HCT116 (cell line): Measurements from ENCODE around the gene HBA1. TPM values are rescaled to one million over a fixed set of nuclear protein-coding genes. Genes with fewer than 3 reads are reported as not detected.

ENCODE experiments used
- ATAC-seq: fragments of 200-7000 bp; cut with Tn5 transposase; 2 replicates; pipeline ENCODE4 v1.9.1; 2020; ENCODE audit warnings: mild to moderate bottlenecking, moderate library complexity
- BruUV-seq: library from RNA; stranded (reverse); fragments of 400-500 nt; replicated peaks from 2 replicates; lab custom pipeline; 2021; lab: Mats Ljungman, UMichigan
- CTCF ChIA-PET: fragments of 300-600 bp; sonication (Branson Sonifier 250); formaldehyde crosslinking; loops from one replicate; lab custom pipeline; 2021; ENCODE audit warnings: antibody characterized with exemption; lab: Charles Lee
- POLR2A ChIA-PET: fragments of 300-600, 350-600 bp; sonication (Branson Sonifier 250); formaldehyde crosslinking; loops from one replicate; lab custom pipeline; 2021; ENCODE audit warnings: antibody characterized with exemption; lab: Charles Lee
- RAD21 ChIA-PET, 2 experiments: fragments of 300-600 bp; sonication (Branson Sonifier 250); formaldehyde crosslinking; loops; one replicate each; lab custom pipeline; 2023; ENCODE audit warnings: low total read pairs in 2 of 2; ENCODE audit not compliant: uncharacterized antibody in 2 of 2, unreplicated experiment in 2 of 2, low non-redundant PET in 1 of 2; lab: Charles Lee
- DNase-seq: peaks from one replicate; pipeline ENCODE4 v3.0.0-alpha.2; 2010; ENCODE audit warnings: low read depth, low spot score
- H2AFZ ChIP-seq: fragments of 200-600 bp; shearing (Covaris generic), sonication (generic); 2 replicates; pipeline ENCODE4 v1.6.1; 2017; ENCODE audit warnings: low read depth, mixed run types, mixed read lengths, antibody characterized with exemption, low read length; ENCODE audit not compliant: poor library complexity, severe bottlenecking
- H3K27ac ChIP-seq: 2 replicates; pipeline ENCODE4 v1.5.1; 2012; ENCODE audit warnings: low read depth, low read length
- H3K27me3 ChIP-seq: fragments of 200-600 bp; sonication (generic); 2 replicates; pipeline ENCODE4 v1.6.1; 2016; ENCODE audit warnings: mixed run types, low read length, mixed read lengths; ENCODE audit not compliant: insufficient read depth
- H3K36me3 ChIP-seq, 2 experiments: fragments of 200-500 bp in 1 of 2; fragments of 200-600 bp in 1 of 2; sonication (Bioruptor generic) in 1 of 2; sonication (generic) in 1 of 2; 2 replicates each; pipeline versions ENCODE4 v1.5.1 to v1.6.1; 2014 to 2016; ENCODE audit warnings: low read length in 2 of 2, inconsistent platforms in 1 of 2, mixed read lengths in 1 of 2, mixed run types in 1 of 2; ENCODE audit not compliant: insufficient read depth in 2 of 2, control insufficient read depth in 1 of 2
- H3K4me1 ChIP-seq, 2 experiments: fragments of 200-600 bp in 1 of 2; sonication (generic) in 1 of 2; 2 replicates each; pipeline versions ENCODE4 v1.5.1 to v1.6.1; 2012 to 2017; ENCODE audit warnings: low read length in 2 of 2, inconsistent platforms in 1 of 2, mild to moderate bottlenecking in 1 of 2, mixed read lengths in 1 of 2, mixed run types in 1 of 2, moderate library complexity in 1 of 2; ENCODE audit not compliant: insufficient read depth in 2 of 2, control insufficient read depth in 1 of 2
- H3K4me2 ChIP-seq: fragments of 200-600 bp; sonication (generic); 2 replicates; pipeline ENCODE4 v1.6.1; 2017; ENCODE audit warnings: mixed run types, low read length, mixed read lengths
- H3K4me3 ChIP-seq, 2 experiments: fragments of 200-600 bp in 1 of 2; sonication (generic) in 1 of 2; replicated peaks in 1 of 2; 2 replicates each; pipeline ENCODE4 v1.5.1; 2011 to 2016; ENCODE audit warnings: low read length in 2 of 2, control low read depth in 1 of 2, low read depth in 1 of 2, mild to moderate bottlenecking in 1 of 2, mixed read lengths in 1 of 2, mixed run types in 1 of 2
- H3K79me2 ChIP-seq: fragments of 200-600 bp; sonication (generic); 2 replicates; pipeline ENCODE4 v1.6.1; 2017; ENCODE audit warnings: mild to moderate bottlenecking, mixed run types, low read length, moderate library complexity, mixed read lengths; ENCODE audit not compliant: insufficient read depth
- H3K9ac ChIP-seq: fragments of 200-600 bp; sonication (generic); 2 replicates; pipeline ENCODE4 v1.6.1; 2016; ENCODE audit warnings: low read length, mixed read lengths
- H3K9me2 ChIP-seq: fragments of 200-600 bp; sonication (generic), shearing (Covaris generic); 2 replicates; pipeline ENCODE4 v1.6.1; 2017; ENCODE audit warnings: mixed run types, mild to moderate bottlenecking, moderate library complexity; ENCODE audit not compliant: insufficient read depth
- H3K9me3 ChIP-seq, 2 experiments: fragments of 200-500 bp in 1 of 2; fragments of 200-600 bp in 1 of 2; sonication (Bioruptor generic) in 1 of 2; sonication (generic) in 1 of 2; 2 replicates each; pipeline ENCODE4 v1.6.1; 2014 to 2017; ENCODE audit warnings: low read length in 2 of 2, mixed read lengths in 2 of 2, inconsistent platforms in 1 of 2, low read depth in 1 of 2, mild to moderate bottlenecking in 1 of 2, mixed run types in 1 of 2, moderate library complexity in 1 of 2; ENCODE audit not compliant: control insufficient read depth in 1 of 2, insufficient read depth in 1 of 2
- H4K20me1 ChIP-seq: fragments of 200-600 bp; sonication (generic), shearing (Covaris generic); 2 replicates; pipeline ENCODE4 v1.6.1; 2017; ENCODE audit warnings: mixed run types, mild to moderate bottlenecking, moderate library complexity; ENCODE audit not compliant: insufficient read depth
- ATF3 ChIP-seq: IDR thresholded peaks from 2 replicates; pipeline ENCODE4 v1.6.1; 2012
- CBX3 ChIP-seq: IDR thresholded peaks from 2 replicates; pipeline ENCODE4 v1.6.1; 2012; ENCODE audit warnings: low read depth
- CTCF ChIP-seq, 3 experiments: fragments of 200-600 bp in 1 of 3; sonication (generic) in 1 of 3; IDR thresholded peaks in 2 of 3; conservative IDR thresholded peaks in 1 of 3; 2 replicates each; pipeline ENCODE4 v1.5.1; 2012 to 2017; ENCODE audit warnings: low read depth in 2 of 3, low read length in 2 of 3, antibody characterized with exemption in 1 of 3, borderline replicate concordance in 1 of 3, control low read depth in 1 of 3, mild to moderate bottlenecking in 1 of 3, mixed read lengths in 1 of 3, mixed run types in 1 of 3, moderate library complexity in 1 of 3; ENCODE audit not compliant: insufficient read depth in 1 of 3
- ELF1 ChIP-seq: IDR thresholded peaks from 2 replicates; pipeline ENCODE4 v1.6.1; 2012; ENCODE audit warnings: low read depth, borderline replicate concordance
- JUND ChIP-seq: IDR thresholded peaks from 2 replicates; pipeline ENCODE4 v1.6.1; 2012
- POLR2AphosphoS5 ChIP-seq: IDR thresholded peaks from 2 replicates; pipeline ENCODE4 v1.6.1; 2011; ENCODE audit warnings: mild to moderate bottlenecking, low read depth, low read length, moderate library complexity
- RAD21 ChIP-seq: IDR thresholded peaks from 2 replicates; pipeline ENCODE4 v1.6.1; 2012; ENCODE audit warnings: low read depth, mild to moderate bottlenecking
- YY1 ChIP-seq: IDR thresholded peaks from 2 replicates; pipeline ENCODE4 v1.6.1; 2011; ENCODE audit warnings: low read length, low read depth, moderate library complexity, mild to moderate bottlenecking; ENCODE audit not compliant: insufficient replicate concordance; ENCODE audit errors: extremely low read depth
- intact Hi-C: fragments of 100-400 bp; cut with micrococcal nuclease; formaldehyde crosslinking; loops from 2 replicates; pipeline ENCODE4 v1.10.0; 2022
- total RNA-seq: library from RNA; stranded (reverse); gene quantifications from one replicate; pipeline ENCODE4 v1.2.1, GENCODE V29; 2021; ENCODE audit not compliant: unreplicated experiment

Gene HBA1
- total RNA-seq, 1 experiment from 2014 or later: 4.9 TPM

- RAD21 ChIA-PET: no interaction called here
- Histone ChIP-seq H3K27ac (no peak within 1 kb of the TSS), H4K20me1 (no peaks in the 10 kb centered on the region), H3K79me2 (no peaks in the 10 kb centered on the region), H3K27me3 (no peaks in the 10 kb centered on the region), H3K9me3 (no peaks in the 10 kb centered on the region), H3K36me3 (no peaks in the 10 kb centered on the region), H3K4me2 (no peak within 1 kb of the TSS), H3K4me1 (peaks cover 0 to 5% of the 10 kb centered on the region in 2 experiments; a peak in 1 of 4 replicates), H2AFZ (no peak within 1 kb of the TSS), H3K9ac (no peak within 1 kb of the TSS), H3K9me2 (no peaks in the 10 kb centered on the region), H3K4me3 (no peak within 1 kb of the TSS)
- ATAC-seq (no peak), DNase-seq (no peak)
- TF ChIP-seq CBX3 (no peak), POLR2AphosphoS5 (no peak), YY1 (no peak), ATF3 (no peak), CTCF (IDR thresholded peaks at IDR 0.05 in 2 of 3, conservative IDR thresholded peaks at IDR 0.05 in 1 of 3; ENCODE audit: borderline replicate concordance in 1 of 3, insufficient read depth in 1 of 3, low read depth in 2 of 3, low read length in 2 of 3) (no peak), RAD21 (no peak), JUND (no peak), ELF1 (no peak)
- no TSS peak for BruUV-seq
- CTCF ChIA-PET: no interaction called here
- intact Hi-C loops: no loop called here
- POLR2A ChIA-PET: no interaction called here
Observed at GRCh38 chr16:180101-180675, 3.7 kb downstream of the HBA1 start, which contains the start of gene HBQ1. TSS of gene HBQ1 (plus strand) at chr16:180459. CDS start at chr16:180487, 28 bp downstream.
